GM23338 (cell line): Measurements from ENCODE around the gene CTDP1.

ENCODE experiments used
- CREB1 ChIP-seq: fragments of 250-450 bp; sonication (Bioruptor Pico); IDR thresholded peaks from 2 replicates; pipeline ENCODE4 v1.5.0; 2020; ENCODE audit warnings: low read depth, mild to moderate bottlenecking, moderate library complexity
- CTCF ChIP-seq, 2 experiments: fragments of 200-600 bp in 1 of 2; sonication (generic) in 1 of 2; conservative IDR thresholded peaks; 2 replicates each; pipeline versions ENCODE4 v1.5.1 to v1.6.1; 2016 to 2017; ENCODE audit warnings: antibody characterized with exemption in 2 of 2, low read depth in 2 of 2, mild to moderate bottlenecking in 2 of 2, moderate library complexity in 1 of 2
- EZH2 ChIP-seq: fragments of 200-600 bp; sonication (generic); IDR thresholded peaks from one replicate; pipeline ENCODE4 v1.8.0; 2017; ENCODE audit warnings: antibody characterized with exemption, mild to moderate bottlenecking, low read depth; ENCODE audit not compliant: unreplicated experiment
- EZH2phosphoT487 ChIP-seq: fragments of 200-600 bp; sonication (generic); IDR thresholded peaks from one replicate; pipeline ENCODE4 v1.8.1; 2018; ENCODE audit warnings: antibody characterized with exemption; ENCODE audit not compliant: unreplicated experiment
- POLR2AphosphoS5 ChIP-seq: IDR thresholded peaks from 2 replicates; pipeline ENCODE4 v1.6.1; 2016; ENCODE audit warnings: antibody characterized with exemption, low read depth
- REST ChIP-seq: IDR thresholded peaks from one replicate; pipeline ENCODE4 v1.6.1; 2018; ENCODE audit warnings: antibody characterized with exemption; ENCODE audit not compliant: unreplicated experiment
- STAT1 ChIP-seq: IDR thresholded peaks from one replicate; pipeline ENCODE4 v1.6.1; 2016; ENCODE audit warnings: antibody characterized with exemption; ENCODE audit not compliant: unreplicated experiment
- ZNF114 ChIP-seq: fragments of 250-450 bp; sonication (Bioruptor Pico); IDR thresholded peaks from 2 replicates; pipeline ENCODE4 v1.5.0; 2020; ENCODE audit warnings: mild to moderate bottlenecking, moderate library complexity
- ZNF331 ChIP-seq: fragments of 250-450 bp; sonication (Bioruptor Pico); IDR thresholded peaks from 2 replicates; pipeline ENCODE4 v1.5.0; 2020; ENCODE audit warnings: low read depth, mild to moderate bottlenecking, moderate library complexity

GRCh38 chr18:79645291-79645983, 34.2 kb upstream of the CTDP1 start:
- no peak for TF ChIP-seq POLR2AphosphoS5
- TF ChIP-seq CTCF (conservative IDR thresholded peaks at IDR 0.05; ENCODE audit: low read depth in 2 of 2) = no peak
- no peak for TF ChIP-seq ZNF331
- no peak for TF ChIP-seq EZH2
- TF ChIP-seq EZH2phosphoT487 = no peak
- no peak for TF ChIP-seq CREB1 (CRISPR knock-in tag)
- TF ChIP-seq REST = no peak
- no peak for TF ChIP-seq STAT1
- no peak for TF ChIP-seq ZNF114 (CRISPR knock-in tag)
